Calu3 (cell line): ENCODE data around the gene PM20D2. TPM values are rescaled to one million over a fixed set of nuclear protein-coding genes. Genes with fewer than 3 reads are reported as not detected.
A peak's percentile ranks its signal among the peaks of the same experiment; 100 is the strongest.
"Not testable (repeated sequence)": the region's sequence is repeated elsewhere in the genome, so short reads cannot be mapped to it uniquely, and the experiment has no call there.

Experiments used
- BruUV-seq: library from RNA; stranded (reverse); fragments of 400-500 nt; replicated peaks from 2 replicates; lab custom pipeline; 2021; lab: Mats Ljungman, UMichigan
- CTCF ChIA-PET: fragments of 300-600 bp; sonication (Branson Sonifier 250); formaldehyde crosslinking; loops from one replicate; lab custom pipeline; 2022; ENCODE audit warnings: antibody characterized with exemption; lab: Charles Lee
- DNase-seq: peaks from one replicate; pipeline ENCODE4 v3.0.0; 2022
- H3K27ac Mint-ChIP-seq: one replicate; pipeline ENCODE4 v1.8.0; 2022; ENCODE audit warnings: mixed read lengths; ENCODE audit not compliant: unreplicated experiment
- H3K27me3 Mint-ChIP-seq: one replicate; pipeline ENCODE4 v1.8.0; 2022; ENCODE audit warnings: mixed read lengths; ENCODE audit not compliant: unreplicated experiment
- H3K36me3 Mint-ChIP-seq: one replicate; pipeline ENCODE4 v1.8.0; 2022; ENCODE audit warnings: mild to moderate bottlenecking, moderate library complexity, mixed read lengths; ENCODE audit not compliant: insufficient read depth, unreplicated experiment
- H3K4me1 Mint-ChIP-seq: one replicate; pipeline ENCODE4 v1.8.0; 2022; ENCODE audit warnings: mild to moderate bottlenecking, low read depth, mixed read lengths; ENCODE audit not compliant: unreplicated experiment
- H3K4me3 Mint-ChIP-seq: one replicate; pipeline ENCODE4 v1.8.0; 2022; ENCODE audit warnings: mild to moderate bottlenecking, low read depth, moderate library complexity, mixed read lengths; ENCODE audit not compliant: unreplicated experiment
- H3K9me3 Mint-ChIP-seq: one replicate; pipeline ENCODE4 v1.8.0; 2022; ENCODE audit warnings: low read depth, mixed read lengths; ENCODE audit not compliant: unreplicated experiment
- CTCF ChIP-seq: fragments of 200-600 bp; IDR thresholded peaks from one replicate; pipeline ENCODE4 v1.8.0; 2022; ENCODE audit warnings: antibody characterized with exemption; ENCODE audit not compliant: unreplicated experiment
- intact Hi-C: fragments of 100-400 bp; cut with micrococcal nuclease; formaldehyde crosslinking; loops from one replicate; pipeline ENCODE4 v1.10.0; 2022; ENCODE audit not compliant: unreplicated experiment
- total RNA-seq: library from RNA; stranded (reverse); gene quantifications from 2 replicates; pipeline ENCODE4 v1.2.3, GENCODE V29; 2022

Gene PM20D2
- total RNA-seq, 1 experiment from 2014 or later, result 33.2 TPM

DNA sequence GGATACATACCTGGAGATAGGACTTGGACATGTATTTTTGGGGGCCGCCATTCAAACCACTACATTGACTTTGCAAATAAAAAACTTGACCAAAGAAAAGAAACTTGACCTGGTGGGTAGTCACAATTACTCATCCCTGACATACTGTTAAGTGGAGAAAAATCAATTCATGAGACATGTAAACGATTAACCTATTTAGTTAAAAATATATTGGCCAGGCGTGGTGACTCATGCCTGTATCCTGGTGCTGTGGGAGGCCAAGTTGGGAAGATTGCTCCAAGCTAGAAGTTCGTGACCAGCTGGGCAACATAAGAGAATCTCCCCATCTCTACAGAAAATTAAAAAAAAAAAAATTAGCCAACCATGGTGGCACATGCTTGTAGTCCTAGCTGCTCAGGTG is 25.5 kb upstream of the PM20D2 start:
- BruUV-seq, result no TSS peak
- H3K27me3 Mint-ChIP-seq, result no peaks in the 10 kb centered on the region
- no peak overlapping the region for H3K27ac Mint-ChIP-seq
- H3K36me3 Mint-ChIP-seq, result peaks cover 7% of the 10 kb centered on the region
- no peak overlapping the region for H3K4me3 Mint-ChIP-seq
- peaks cover 29% of the 10 kb centered on the region for H3K4me1 Mint-ChIP-seq
- peaks cover 2% of the 10 kb centered on the region for H3K9me3 Mint-ChIP-seq
- intact Hi-C loops, result loop anchor here (5.0 kb wide), 1 partner anchor 38 kb away; the partner anchor contains the start of gene PNRC1
- no peak for TF ChIP-seq CTCF
- CTCF ChIA-PET, result interaction anchor here (0.7 to 1.4 kb wide), 5 partner anchors 85 to 314 kb away, joined by 3 to 12 read pairs (median 3); no protein-coding TSS in a partner anchor
- DNase-seq, result peak; percentile 54

GRCh38 chr6:89121934-89122333 is 23.9 kb upstream of the PM20D2 start:
- TF ChIP-seq CTCF, result no peak
- peaks cover 26% of the 10 kb centered on the region for H3K4me1 Mint-ChIP-seq
- no peak overlapping the region for H3K27ac Mint-ChIP-seq
- H3K36me3 Mint-ChIP-seq, result peaks cover 6% of the 10 kb centered on the region
- H3K9me3 Mint-ChIP-seq, result peaks cover 2% of the 10 kb centered on the region
- no TSS peak for BruUV-seq
- CTCF ChIA-PET, result interaction anchor here (0.6 to 1.6 kb wide), 4 partner anchors 17 to 176 kb away, joined by 3 to 6 read pairs (median 4); no protein-coding TSS in a partner anchor
- intact Hi-C loops, result loop anchor here (1.0 to 5.0 kb wide), 5 partner anchors 19 to 247 kb away; partner anchors contain the start of gene PNRC1
- H3K27me3 Mint-ChIP-seq, result no peaks in the 10 kb centered on the region
- DNase-seq, result no peak
- no peak overlapping the region for H3K4me3 Mint-ChIP-seq

DNA sequence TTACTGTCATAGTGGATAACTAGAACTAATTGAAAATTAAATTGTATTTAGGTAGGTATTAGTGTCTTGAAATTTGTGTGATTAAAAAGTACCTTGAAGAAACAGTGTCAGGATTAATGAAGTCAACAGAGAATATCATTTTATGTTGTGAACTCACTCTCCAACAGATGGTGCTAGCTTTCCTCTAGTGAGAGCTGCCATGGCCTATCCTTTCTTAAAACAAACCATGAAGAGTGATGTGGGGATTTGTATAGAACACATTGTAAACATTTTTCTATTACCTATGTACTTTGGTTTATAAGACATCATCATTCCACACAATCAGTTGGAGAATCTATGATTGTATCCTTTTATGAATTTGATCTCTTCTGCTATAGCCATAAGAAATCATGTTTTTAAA is 23.2 kb upstream of the PM20D2 start:
- CTCF ChIA-PET, result interaction anchor here (1.0 to 1.6 kb wide), 4 partner anchors 17 to 175 kb away, joined by 3 to 5 read pairs (median 4); no protein-coding TSS in a partner anchor
- Mint-ChIP-seq H3K9me3 (peaks cover 2% of the 10 kb centered on the region), H3K27me3 (no peaks in the 10 kb centered on the region), H3K4me1 (peaks cover 23% of the 10 kb centered on the region), H3K36me3 (no peaks in the 10 kb centered on the region), H3K4me3 (no peak overlapping the region), H3K27ac (no peak overlapping the region)
- intact Hi-C loops, result loop anchor here (1.0 to 5.0 kb wide), 5 partner anchors 18 to 247 kb away; partner anchors contain the start of gene PNRC1
- peak; percentile 11 for DNase-seq
- BruUV-seq, result no TSS peak
- TF ChIP-seq CTCF, result peak; percentile 28

- intact Hi-C loops, H3K4me1 Mint-ChIP-seq, CTCF ChIA-PET, DNase-seq, H3K9me3 Mint-ChIP-seq, H3K36me3 Mint-ChIP-seq, BruUV-seq, H3K27ac Mint-ChIP-seq, H3K4me3 Mint-ChIP-seq, H3K27me3 Mint-ChIP-seq: not testable (repeated sequence)
Measured at GRCh38 chr6:89128256-89128671, 17.6 kb upstream of the PM20D2 start.

GRCh38 chr6:89131599-89131998 is 14.3 kb upstream of the PM20D2 start:
- TF ChIP-seq CTCF, result no peak
- no peaks in the 10 kb centered on the region for H3K9me3 Mint-ChIP-seq
- H3K4me3 Mint-ChIP-seq, result no peak overlapping the region
- no TSS peak for BruUV-seq
- H3K27me3 Mint-ChIP-seq, result no peaks in the 10 kb centered on the region
- H3K4me1 Mint-ChIP-seq, result no peaks in the 10 kb centered on the region
- CTCF ChIA-PET, result no interaction called here
- intact Hi-C loops, result no loop called here
- no peaks in the 10 kb centered on the region for H3K36me3 Mint-ChIP-seq
- DNase-seq, result no peak
- H3K27ac Mint-ChIP-seq, result no peak overlapping the region
